Keratinocyte (primary cell): ENCODE data around the gene NCS1. TPM values are rescaled to one million over a fixed set of nuclear protein-coding genes. Genes with fewer than 3 reads are reported as not detected.

Experiments used
- DNase-seq: peaks from one replicate; pipeline ENCODE4 v3.0.0-alpha.2; 2011; ENCODE audit warnings: low read depth, missing footprints, low spot score
- FAIRE-seq: peaks from 2 replicates; lab custom pipeline; 2011; peaks lifted over from hg19 to GRCh38; lab: Jason Lieb, UNC
- H2AFZ ChIP-seq: 2 replicates; pipeline ENCODE4 v1.6.0; 2012; ENCODE audit warnings: low read length, control low read depth, inconsistent platforms; ENCODE audit not compliant: control insufficient read depth
- H3K27ac ChIP-seq: 2 replicates; pipeline ENCODE4 v1.5.1; 2011; ENCODE audit warnings: low read length; ENCODE audit not compliant: control insufficient read depth, insufficient read depth
- H3K27me3 ChIP-seq: 3 replicates; pipeline ENCODE4 v1.6.0; 2011; ENCODE audit warnings: low read length; ENCODE audit not compliant: control insufficient read depth, insufficient read depth; ENCODE audit errors: extremely low read depth
- H3K36me3 ChIP-seq, 2 experiments: 2 replicates in 1 of 2; 3 replicates in 1 of 2; pipeline ENCODE4 v1.5.1; 2011; ENCODE audit warnings: low read length in 2 of 2, mild to moderate bottlenecking in 1 of 2; ENCODE audit not compliant: control insufficient read depth in 2 of 2, insufficient read depth in 2 of 2; ENCODE audit errors: extremely low read depth in 1 of 2
- H3K4me1 ChIP-seq: 3 replicates; pipeline ENCODE4 v1.5.1; 2011; ENCODE audit warnings: low read length; ENCODE audit not compliant: control insufficient read depth, insufficient read depth; ENCODE audit errors: extremely low read depth
- H3K4me2 ChIP-seq: 3 replicates; pipeline ENCODE4 v1.6.0; 2011; ENCODE audit warnings: low read depth, low read length; ENCODE audit not compliant: control insufficient read depth, insufficient read depth; ENCODE audit errors: extremely low read depth
- H3K4me3 ChIP-seq, 3 experiments: fragments of 200-600 bp in 1 of 3; sonication (generic) in 1 of 3; 2 replicates in 2 of 3; 3 replicates in 1 of 3; pipeline ENCODE4 v1.5.1; 2011 to 2016; ENCODE audit warnings: low read length in 3 of 3, mild to moderate bottlenecking in 3 of 3, control low read depth in 2 of 3, inconsistent platforms in 1 of 3, low read depth in 1 of 3, mixed read lengths in 1 of 3, mixed run types in 1 of 3, moderate library complexity in 1 of 3; ENCODE audit not compliant: control insufficient read depth in 2 of 3, insufficient read depth in 2 of 3; ENCODE audit errors: extremely low read depth in 1 of 3
- H3K79me2 ChIP-seq: 2 replicates; pipeline ENCODE4 v1.6.0; 2012; ENCODE audit warnings: low read length; ENCODE audit not compliant: control insufficient read depth, insufficient read depth
- H3K9ac ChIP-seq: 3 replicates; pipeline ENCODE4 v1.6.0; 2011; ENCODE audit warnings: low read length; ENCODE audit not compliant: control insufficient read depth, insufficient read depth; ENCODE audit errors: extremely low read depth
- H3K9me1 ChIP-seq: 3 replicates; pipeline ENCODE4 v1.6.0; 2011; ENCODE audit warnings: low read length; ENCODE audit not compliant: control insufficient read depth, insufficient read depth; ENCODE audit errors: extremely low read depth
- H3K9me3 ChIP-seq: 2 replicates; pipeline ENCODE4 v1.5.1; 2012; ENCODE audit warnings: low read depth, low read length; ENCODE audit not compliant: control insufficient read depth
- H4K20me1 ChIP-seq: 3 replicates; pipeline ENCODE4 v1.6.0; 2011; ENCODE audit warnings: low read length; ENCODE audit not compliant: control insufficient read depth, insufficient read depth; ENCODE audit errors: extremely low read depth
- CTCF ChIP-seq, 3 experiments: IDR thresholded peaks in 1 of 3; conservative IDR thresholded peaks in 1 of 3; optimal IDR thresholded peaks in 1 of 3; 2 replicates in 2 of 3; 3 replicates in 1 of 3; pipeline versions ENCODE3 to v1.5.1; 2011; ENCODE audit warnings: low read length in 3 of 3, mild to moderate bottlenecking in 3 of 3, moderate library complexity in 2 of 3, control low read depth in 1 of 3, inconsistent platforms in 1 of 3; ENCODE audit not compliant: insufficient read depth in 2 of 3; ENCODE audit errors: extremely low read depth in 1 of 3
- EZH2 ChIP-seq: IDR thresholded peaks from one replicate; pipeline ENCODE4 v1.6.1; 2012; ENCODE audit warnings: inconsistent platforms, mild to moderate bottlenecking, low read length, moderate library complexity
- dilution Hi-C: fragments of 300-500 bp; cut with MboI; formaldehyde crosslinking; loops from one replicate; pipeline ENCODE4 v1.7.0; 2020; ENCODE audit warnings: low sequenced_read_pairs; ENCODE audit not compliant: extremely low pct_ligation_motif_present
- polyA plus RNA-seq, 5 experiments: library from polyadenylated mRNA; depleted of rRNA in 3 of 5; stranded (reverse) in 3 of 5; stranded (forward) in 1 of 5; unstranded in 1 of 5; fragments of >200 nt; gene quantifications; 1 replicate in 1 of 5; 2 replicates in 3 of 5; 3 replicates in 1 of 5; pipeline versions ENCODE4 v1.2.1 to v1.2.3, GENCODE V29; 2011 to 2012; ENCODE audit warnings: missing spikeins in 2 of 5, low read depth in 1 of 5, low replicate concordance in 1 of 5

NCS1 gene
- polyA plus RNA-seq, 1 donor (not counting 4 experiments of a cell fraction or from before 2014, with no cell fraction given): 49.1 TPM

- Histone ChIP-seq H3K79me2 (no peaks in the 10 kb centered on the region), H3K4me1 (peaks cover 13% of the 10 kb centered on the region), H3K9ac (no peak overlapping the region), H3K9me1 (no peaks in the 10 kb centered on the region), H3K27ac (no peak overlapping the region), H4K20me1 (no peaks in the 10 kb centered on the region), H2AFZ (no peak overlapping the region), H3K36me3 (peaks cover 14 to 16% of the 10 kb centered on the region in 2 experiments), H3K4me3 (no peak overlapping the region), H3K27me3 (no peaks in the 10 kb centered on the region), H3K9me3 (no peaks in the 10 kb centered on the region), H3K4me2 (no peak overlapping the region)
- dilution Hi-C loops: no loop called here
- TF ChIP-seq CTCF (optimal IDR thresholded peaks at IDR 0.05 in 1 of 3, IDR thresholded peaks at IDR 0.05 in 1 of 3, conservative IDR thresholded peaks at IDR 0.05 in 1 of 3; ENCODE audit: extremely low read depth in 1 of 3, insufficient read depth in 2 of 3, low read length in 3 of 3) (no peak), EZH2 (no peak)
- no peak for DNase-seq
- FAIRE-seq: no peak
Observed at GRCh38 chr9:130234340-130235260, 62.4 kb downstream of the NCS1 start.

GRCh38 chr9:130235558-130236435, 63.6 kb downstream of the NCS1 start:
- no peak overlapping the region for H3K9ac ChIP-seq
- H3K27ac ChIP-seq: no peak overlapping the region
- H4K20me1 ChIP-seq: no peaks in the 10 kb centered on the region
- TF ChIP-seq EZH2 (no peak), CTCF (optimal IDR thresholded peaks at IDR 0.05 in 1 of 3, IDR thresholded peaks at IDR 0.05 in 1 of 3, conservative IDR thresholded peaks at IDR 0.05 in 1 of 3; ENCODE audit: extremely low read depth in 1 of 3, insufficient read depth in 2 of 3, low read length in 3 of 3) (peak; percentile 90 to 98 (median 93))
- no peaks in the 10 kb centered on the region for H3K9me1 ChIP-seq
- H3K27me3 ChIP-seq: no peaks in the 10 kb centered on the region
- peaks cover 20% of the 10 kb centered on the region for H3K4me1 ChIP-seq
- dilution Hi-C loops: no loop called here
- H3K9me3 ChIP-seq: no peaks in the 10 kb centered on the region
- H3K4me2 ChIP-seq: no peak overlapping the region
- FAIRE-seq: no peak
- no peak overlapping the region for H3K4me3 ChIP-seq
- no peaks in the 10 kb centered on the region for H3K79me2 ChIP-seq
- H3K36me3 ChIP-seq: peaks cover 11 to 16% of the 10 kb centered on the region in 2 experiments
- no peak for DNase-seq
- no peak overlapping the region for H2AFZ ChIP-seq
